Stimulated activated CD8-positive, alpha-beta memory T cell treated with anti-CD3 and anti-CD28 coated beads, Interleukin-4, amount 100 ng/mL, for 24 hours (primary cell): ENCODE data around the gene SPECC1L.

ENCODE experiments used
- DNase-seq: peaks from one replicate; pipeline ENCODE4 v3.0.0-alpha.2; 2020; ENCODE audit warnings: low read depth

SPECC1L gene

DNA sequence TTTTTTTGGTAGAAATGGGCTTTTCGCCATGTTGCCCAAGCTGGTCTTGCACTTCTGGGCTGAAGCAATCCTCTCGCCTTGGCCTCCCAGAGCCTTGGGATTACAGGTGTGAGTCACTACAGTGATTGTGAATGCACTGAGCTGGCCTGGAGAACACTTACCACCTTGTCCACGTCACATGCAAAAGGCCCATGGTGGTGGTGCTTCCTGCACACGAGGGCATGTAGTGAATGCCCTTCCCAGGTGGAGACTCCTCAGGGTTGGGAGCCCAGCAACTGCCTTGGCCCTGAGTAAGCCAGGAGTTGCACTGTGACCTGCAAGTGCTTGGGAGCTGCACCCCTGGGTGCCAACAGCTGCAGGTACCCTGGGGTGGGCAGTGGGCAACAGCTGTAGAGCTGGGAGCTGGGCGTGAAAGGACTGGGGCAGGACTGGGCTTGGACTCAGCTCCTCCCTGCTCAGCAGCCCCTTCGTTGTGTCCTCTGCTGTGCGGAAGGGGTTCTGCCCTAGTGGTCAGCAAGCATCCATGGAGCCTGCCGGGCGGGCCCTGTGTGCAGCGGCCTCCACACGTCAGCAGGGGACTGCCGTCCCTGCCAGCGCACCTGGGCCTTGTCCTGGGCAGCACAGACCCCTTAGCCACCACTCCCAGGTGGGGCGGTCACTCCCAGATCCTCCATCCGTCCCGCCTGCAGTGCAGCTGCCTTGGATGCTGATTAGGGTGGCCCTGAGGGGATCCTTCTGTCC is 147.4 kb downstream of the SPECC1L start:
- DNase-seq = no peak

DNA sequence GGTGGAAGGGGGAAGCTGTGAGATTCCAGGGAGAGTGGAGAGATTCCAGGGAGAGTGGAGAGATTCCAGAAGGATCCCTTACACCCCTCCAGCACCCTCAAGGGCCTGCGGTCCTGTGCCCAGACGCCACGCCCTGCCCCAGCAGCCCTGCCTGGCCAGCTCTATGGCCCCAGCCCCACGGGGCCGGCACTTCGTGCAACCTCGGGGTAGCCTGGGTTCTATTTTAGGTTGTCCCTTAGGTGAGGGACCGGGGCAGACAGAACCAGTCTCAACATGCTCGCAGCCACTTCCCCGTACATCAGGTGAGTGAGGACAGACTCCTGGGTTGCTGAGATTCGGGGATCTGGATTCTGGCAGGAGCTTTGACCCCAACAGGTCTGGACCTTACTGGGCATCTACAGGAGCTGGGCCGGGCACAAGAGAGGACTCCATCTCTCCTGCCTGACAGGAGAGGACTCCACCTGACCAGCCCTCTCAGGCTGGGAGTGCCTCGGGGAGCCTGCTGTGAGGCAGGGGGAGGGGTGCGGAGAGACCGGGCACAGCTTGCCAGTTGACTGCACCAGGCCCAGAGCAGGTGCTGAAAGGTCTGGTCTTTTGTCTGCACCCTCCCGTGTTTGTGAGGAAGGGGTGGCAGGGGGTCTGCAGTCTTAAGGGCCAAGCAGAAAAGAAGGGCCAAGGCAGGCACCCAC is 148.3 kb downstream of the SPECC1L start:
- DNase-seq = no peak

DNA sequence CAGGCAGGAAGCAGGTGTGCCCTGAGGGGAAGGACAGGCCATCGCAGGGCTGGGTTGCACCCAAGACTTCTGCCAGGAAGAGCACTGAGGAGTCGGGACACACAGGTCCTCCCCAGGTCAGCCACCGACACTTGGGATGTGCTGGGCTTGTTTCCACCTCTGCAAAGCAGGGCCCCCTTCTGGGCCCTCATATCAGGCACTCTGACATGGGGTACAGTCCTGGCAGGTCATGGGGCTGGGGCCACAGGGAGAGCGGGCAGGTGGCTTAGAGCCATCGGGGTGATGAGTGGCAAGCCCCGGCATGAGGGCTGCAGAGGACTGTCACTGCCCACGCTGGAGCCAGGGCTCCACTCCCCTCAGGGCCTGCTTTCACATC is 148.8 kb downstream of the SPECC1L start:
- DNase-seq = no peak

DNA sequence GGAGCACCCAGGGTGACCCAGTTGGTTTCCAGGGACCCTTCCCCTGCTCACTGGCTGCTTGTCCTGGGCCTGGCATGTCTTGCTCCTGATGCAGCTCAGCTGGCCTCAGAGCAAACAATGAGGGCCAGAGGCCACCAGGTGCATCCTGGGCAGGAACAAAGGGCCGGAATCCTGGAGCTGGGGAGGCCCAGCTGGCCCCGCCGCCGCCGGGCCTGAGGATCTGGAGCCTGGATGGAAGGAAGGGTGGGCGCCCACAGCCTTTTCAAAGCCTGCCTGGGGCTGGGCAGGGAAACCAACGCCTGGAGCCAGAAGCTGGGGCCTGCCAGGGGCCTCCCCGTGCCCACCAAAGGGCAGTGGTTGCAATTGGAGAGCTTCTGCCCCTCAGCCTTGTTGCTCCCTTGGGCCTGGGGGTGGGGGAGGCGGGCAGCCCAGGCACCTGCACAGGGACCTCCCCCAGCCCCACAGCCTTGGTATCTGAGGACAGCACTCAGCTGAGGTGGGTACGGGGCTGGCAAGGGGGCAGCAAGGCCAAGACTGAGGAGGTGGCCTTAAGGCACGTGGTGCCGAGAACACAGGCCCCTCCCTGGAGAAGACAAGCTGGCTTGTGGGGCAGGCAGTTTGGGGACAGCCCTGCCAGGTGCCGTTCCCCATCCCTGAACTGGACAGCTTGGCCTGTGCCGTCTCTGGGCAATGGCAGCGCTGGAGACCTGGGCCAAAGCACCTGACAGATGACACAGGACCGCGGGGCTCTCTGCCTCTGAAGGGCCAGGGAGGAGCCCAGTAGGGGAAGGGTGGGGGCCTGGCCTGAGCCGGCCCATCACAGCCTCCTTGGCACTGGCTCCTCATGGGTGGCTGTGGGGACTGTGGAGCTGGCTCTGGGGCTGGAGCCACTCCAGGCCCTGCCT is 149.7 kb downstream of the SPECC1L start:
- no peak for DNase-seq

DNA sequence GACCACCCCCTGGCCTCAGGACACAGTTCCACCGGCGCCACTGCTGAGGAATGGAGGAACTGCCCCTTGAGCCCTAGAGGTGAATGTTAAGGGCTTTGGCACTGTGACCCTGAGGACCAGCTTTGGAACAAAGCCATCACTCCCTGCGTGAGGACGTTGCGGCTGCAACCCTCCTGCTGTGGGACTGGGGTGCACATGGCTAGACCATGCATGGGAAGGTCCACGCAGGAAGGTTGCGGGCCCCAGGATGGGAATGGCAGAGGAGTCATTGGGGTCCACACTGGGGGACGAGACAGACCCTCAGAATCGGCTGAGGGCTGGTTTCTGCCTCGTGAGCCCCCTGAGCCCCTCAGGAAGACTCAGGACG is 150.3 kb downstream of the SPECC1L start:
- no peak for DNase-seq

DNA sequence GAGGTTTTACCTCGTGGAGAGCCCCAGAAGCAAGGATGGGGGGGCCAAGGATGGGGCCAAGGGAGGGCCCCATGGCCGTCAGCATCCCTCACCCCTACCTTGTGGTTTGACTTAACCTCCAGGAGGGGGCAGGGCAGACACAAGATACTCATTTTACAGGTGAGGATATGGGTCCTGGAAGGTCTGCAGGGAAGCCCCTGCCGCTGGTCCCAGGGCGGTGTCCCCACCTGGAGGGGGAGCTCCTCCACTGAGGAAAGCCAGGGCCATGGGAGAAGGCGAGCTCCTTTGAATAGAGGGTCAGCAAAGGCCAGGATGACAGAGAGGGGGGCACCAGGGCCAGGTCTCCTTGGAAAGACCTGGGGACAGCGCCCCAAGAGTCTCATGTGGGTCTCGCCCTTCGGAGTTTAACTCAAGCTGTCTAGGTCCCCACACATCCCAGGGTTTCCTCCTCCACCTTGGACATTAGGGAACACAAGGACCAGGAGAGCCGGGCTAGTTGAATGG is 150.8 kb downstream of the SPECC1L start:
- no peak for DNase-seq

DNA sequence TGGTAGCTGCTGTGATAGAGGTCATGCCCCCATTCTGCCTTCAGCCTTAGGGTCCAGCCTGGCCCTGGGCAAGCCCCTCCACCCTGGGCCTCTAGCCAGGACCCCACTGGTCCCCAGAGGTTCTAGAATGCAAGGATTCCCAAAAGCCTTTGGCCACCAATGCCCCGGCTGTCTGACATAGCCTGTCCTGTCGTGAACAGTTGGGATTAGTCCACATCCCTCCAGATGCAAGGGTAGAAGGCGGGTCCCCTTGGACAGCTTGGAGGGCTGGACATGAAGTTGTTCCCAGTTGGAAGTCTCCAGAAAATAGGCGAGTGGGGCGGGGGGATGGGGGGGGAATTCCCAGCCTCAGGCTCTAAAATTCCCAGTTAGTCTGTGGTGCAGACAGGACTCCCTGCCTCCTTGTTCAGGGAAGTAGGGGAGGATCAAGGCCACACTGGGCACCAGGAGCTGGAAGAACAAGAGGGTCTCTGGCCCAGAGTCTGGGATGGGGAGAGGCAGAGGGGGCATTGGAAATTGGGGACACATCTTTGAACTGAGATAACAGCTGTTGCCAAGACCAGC is 151.6 kb downstream of the SPECC1L start:
- no peak for DNase-seq

DNA sequence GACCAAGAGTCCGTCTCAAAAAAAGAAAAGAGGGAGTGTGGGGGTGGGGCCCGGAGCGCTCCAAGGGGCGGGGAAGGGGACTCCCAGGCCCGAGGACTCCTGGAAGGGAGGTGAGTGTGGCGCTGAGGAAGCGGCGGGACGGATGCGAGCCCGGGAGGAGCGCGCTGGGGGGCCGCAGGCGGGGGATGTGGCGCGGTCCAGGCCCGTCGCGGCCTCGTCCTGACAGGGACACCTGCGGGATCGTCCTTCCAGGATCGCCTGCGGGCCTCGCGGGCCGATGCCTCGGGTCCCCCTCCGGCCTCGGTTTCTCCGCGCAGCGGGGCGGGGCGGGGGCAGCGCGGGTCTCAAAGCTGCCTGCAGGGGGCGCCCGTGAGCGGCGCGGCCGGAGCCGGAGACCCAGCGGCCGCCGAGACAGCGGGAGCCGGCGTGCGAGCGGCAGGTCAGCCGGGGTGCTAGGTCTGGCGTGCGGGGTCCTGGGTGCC is 152.9 kb downstream of the SPECC1L start:
- peak; percentile 56 for DNase-seq

DNA sequence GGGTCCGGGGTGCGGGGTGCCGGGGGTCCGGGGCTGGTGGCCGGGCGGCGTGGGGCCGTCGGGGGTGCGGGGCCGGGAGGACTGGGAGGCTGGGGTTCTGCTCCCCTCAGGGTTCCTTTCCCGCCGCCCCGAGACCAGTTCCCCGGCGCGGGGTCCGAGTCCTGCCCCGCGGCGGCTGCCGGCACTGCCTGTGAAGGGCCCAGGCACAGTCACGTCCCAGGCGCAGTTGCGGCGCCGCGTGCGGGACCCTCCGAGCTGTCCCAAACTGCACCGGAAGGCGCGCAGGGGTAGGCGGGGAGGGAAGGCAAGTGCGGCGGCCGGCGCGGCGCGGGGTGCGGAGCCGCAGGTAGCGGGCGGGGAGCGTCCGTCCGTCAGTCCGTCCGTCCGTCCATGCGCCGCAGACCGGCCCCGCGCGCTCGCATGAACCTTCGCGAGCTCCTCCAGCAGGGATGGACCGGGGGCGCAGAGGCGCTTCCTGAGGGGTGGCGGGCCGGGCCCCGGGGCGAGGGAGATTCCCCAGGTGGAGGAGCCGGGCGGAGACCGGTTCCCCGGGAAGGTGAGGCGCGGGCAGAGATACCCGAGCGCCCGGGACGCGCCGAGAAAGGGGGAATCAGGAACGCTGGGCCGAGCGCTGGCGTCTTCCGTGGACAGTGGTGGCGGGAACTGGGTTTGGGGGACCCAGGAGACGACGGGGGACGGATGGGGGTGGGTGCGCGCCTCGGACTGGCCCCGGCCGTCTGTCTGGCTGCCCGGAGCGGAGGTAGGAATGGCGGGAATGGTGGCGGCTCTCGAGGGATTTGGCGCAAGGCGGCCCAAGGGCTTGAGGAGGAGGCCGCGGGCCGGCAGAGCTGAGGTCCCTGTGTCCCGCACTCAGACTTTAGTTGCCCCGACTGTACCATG is 153.6 kb downstream of the SPECC1L start:
- DNase-seq = no peak

DNA sequence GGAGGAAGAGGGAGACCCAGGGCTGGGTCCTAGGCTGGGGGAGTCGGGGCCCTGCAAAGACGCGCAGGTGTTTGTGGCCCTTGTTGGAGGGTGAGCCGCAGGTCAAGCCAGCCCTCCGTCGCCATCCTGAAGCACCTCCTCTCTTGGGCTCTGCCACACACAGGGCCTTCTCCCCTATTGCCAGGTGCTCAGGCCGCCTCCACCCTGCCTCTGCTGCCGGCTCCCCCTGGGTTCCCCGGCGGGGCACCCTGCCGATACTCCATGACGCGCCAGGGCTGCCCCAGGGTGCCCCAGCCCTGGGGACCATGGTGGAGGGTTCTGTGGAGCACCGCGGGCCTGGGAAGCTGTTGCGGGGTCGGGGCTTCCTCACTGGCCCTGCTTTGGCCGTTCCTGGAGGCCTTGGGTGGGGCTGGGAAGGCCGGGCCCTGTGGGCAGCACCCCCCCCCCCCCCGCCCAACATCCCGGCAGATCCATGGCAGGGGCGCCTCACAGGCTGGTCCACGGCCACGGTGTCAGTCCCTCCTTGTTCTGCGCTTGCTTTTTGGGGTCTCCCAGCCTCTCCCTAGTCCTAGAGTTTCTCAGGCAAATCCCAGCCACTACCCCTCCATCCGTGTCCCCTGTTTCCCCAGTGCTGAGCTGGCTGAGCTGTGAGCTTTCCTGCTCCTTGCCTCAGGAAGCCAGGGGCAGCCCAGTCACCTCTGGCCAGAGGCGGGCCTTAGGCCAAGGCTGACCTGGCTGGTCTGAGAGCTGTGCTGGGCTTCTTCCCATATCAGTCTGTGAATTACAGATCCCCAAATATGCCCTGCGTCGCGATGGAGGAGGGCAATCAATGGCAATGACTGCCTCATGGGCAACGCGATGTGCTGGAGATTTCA is 154.5 kb downstream of the SPECC1L start:
- DNase-seq = no peak

DNA sequence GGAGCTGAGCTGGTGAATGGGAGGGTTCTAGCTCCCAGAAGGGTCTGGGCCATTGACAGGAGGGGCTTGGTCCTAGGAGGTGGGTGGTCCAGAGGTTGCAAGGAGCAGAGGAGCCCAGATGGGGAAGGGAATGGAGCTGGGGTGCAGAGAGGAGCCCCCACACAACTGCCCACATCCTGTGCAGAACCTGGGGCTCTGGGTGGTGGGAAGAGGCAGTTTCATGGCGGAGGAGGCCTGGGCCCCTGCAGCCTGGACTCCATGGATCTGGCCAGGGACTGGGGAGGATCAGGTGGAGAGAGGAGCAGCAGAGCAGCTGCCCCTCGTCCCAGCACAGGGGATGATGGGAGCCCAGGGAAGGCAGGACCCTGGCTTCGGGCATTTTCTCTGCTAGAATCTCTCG is 155.8 kb downstream of the SPECC1L start:
- no peak for DNase-seq

DNA sequence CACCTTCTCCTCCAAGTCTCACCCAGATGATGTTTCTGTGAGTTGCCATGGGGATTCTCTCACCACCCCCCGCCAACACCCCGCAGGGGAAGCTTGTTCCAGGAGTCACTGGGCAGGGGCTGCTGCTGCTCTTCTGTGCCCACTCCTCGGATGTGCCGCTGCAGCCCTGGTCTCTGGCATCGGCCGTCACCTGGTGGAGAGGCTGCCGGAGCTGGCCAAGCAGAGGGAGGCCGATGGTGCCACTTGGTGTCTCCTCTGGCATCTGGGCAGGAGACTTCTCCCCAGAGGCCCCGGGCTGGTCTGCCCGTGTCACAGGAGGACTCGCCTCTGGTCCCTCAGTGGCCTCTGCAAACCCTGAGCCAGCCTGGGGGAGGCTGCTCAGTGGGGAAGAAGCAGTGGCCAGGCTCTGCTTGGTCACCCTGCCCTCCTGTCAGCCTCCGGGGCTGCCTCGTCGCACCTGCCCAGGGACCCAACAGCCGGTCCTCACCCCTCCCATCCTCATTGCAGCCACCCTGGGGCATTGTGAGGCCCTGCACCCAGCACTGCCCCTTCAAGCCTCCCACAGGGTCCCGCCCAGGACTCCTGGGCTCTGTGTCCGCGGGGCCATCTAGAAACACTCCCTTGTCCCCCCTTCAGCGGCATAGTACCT is 156.3 kb downstream of the SPECC1L start:
- no peak for DNase-seq

DNA sequence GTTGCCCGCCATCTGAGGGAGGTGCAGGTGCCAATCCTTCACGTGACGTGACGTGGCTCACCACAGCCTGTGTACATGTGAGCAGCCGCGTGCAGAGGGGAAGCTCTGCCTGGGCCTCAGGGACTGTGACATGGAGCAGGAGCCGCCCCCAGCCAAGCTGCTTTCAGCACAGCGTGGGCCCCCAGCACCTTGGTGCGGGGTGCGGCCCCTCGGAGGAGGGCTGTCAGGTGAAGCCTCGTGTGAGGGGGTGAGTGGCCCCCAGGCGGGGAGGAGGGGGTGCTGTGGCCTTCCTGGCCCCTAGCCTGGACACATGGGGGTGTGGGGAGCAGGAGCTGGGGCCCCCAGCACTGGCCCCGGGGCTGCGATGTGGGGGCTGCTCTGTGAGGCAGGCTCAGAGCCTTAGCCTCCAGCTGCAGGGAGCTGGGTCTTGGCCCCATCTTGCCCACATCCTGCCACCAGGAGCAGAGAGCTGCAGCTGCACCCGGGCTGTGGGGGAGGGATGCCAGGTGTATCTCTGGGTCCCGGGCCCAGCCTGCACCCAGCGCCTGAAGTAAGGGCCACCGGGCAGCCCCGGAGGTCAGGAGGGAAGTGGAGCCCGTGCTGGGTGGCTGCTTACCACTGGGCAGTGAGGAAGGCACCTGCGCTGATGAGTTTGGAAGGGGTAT is 157.0 kb downstream of the SPECC1L start, which contains the start of gene ADORA2A:
Gene ADORA2A (plus strand): TSS at position 100 of the 665 bp plus-strand sequence. CDS start 5,806 bp downstream, outside the sequence.
- DNase-seq = peak; percentile 75

DNA sequence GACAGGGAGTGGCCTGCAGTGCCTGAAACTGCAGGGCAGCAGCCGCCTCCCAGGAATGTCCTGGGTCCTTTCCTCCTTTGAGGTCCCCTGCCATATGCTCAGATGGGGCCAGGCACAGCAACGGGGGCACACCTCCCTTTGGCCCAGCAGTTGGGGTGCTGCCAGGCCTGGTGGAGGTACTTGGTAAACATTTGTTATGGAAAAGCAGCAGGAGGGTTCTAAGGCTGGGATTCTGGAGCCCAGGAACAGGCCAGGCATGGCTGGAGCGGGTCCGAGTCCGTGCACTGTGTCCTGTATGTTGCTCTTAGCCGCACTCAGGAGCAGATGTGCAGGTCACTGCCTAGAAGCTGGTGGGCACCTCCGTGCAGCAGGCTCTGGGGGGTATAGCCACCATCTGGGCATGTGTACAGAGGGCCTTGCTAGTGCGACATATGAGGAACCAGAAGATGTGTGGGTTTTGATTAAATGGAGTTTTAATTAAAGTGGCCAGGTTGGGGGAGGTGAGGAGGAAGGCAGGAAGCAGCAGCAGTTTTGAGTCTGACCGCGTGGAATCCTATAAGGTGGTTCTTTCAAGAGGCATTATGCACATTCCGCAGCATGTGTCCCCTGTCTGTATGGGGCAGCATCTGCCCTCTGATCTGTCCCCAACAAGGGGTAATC is 158.2 kb downstream of the SPECC1L start:
- DNase-seq = no peak

DNA sequence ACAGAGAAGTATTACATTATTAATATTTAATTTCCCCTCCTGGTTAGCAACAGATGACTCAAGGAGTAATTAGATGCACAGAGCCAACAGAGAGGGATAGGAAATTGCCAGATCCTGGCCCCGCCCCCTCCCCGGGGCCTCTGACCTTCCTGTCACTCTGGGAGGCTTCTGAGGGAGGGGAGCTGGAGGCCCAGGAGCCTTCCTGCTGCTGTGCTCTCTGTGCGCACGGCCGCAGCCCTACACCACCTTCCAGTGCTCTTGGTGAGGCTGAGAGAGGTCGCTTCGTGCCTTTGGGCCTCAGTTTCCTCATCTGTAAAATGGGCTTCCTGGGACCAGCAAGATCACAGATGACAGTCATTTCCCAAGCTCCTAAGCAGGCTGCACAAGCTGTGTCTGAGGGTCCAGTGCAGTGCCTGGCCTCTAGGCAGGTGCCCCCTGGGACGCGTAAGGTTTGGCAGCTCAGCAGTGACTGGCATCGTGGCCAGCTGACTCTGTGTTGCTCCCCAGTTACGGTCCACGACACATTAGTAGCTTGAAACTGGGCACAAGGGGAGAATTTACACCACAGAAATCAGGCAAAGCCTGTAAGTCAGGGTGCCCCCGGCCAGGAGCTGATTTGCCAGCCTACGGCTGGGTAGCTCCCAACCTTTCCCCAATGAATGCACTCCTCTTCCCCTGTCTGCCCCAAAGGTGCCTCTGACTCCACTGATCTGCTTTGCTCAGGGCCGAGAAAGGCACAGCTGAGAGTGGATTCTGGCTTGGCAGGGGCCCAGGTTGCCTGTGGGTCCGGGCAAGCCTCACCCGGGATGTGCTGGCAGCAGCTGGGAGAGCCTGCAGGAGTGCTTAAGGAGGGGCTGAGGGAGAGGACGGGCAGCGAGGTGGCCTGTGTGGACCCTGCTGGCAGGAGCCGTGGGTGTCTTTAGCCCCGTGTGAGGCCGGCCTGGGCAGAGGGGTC is 159.1 kb downstream of the SPECC1L start:
- peak; percentile 60 for DNase-seq

DNA sequence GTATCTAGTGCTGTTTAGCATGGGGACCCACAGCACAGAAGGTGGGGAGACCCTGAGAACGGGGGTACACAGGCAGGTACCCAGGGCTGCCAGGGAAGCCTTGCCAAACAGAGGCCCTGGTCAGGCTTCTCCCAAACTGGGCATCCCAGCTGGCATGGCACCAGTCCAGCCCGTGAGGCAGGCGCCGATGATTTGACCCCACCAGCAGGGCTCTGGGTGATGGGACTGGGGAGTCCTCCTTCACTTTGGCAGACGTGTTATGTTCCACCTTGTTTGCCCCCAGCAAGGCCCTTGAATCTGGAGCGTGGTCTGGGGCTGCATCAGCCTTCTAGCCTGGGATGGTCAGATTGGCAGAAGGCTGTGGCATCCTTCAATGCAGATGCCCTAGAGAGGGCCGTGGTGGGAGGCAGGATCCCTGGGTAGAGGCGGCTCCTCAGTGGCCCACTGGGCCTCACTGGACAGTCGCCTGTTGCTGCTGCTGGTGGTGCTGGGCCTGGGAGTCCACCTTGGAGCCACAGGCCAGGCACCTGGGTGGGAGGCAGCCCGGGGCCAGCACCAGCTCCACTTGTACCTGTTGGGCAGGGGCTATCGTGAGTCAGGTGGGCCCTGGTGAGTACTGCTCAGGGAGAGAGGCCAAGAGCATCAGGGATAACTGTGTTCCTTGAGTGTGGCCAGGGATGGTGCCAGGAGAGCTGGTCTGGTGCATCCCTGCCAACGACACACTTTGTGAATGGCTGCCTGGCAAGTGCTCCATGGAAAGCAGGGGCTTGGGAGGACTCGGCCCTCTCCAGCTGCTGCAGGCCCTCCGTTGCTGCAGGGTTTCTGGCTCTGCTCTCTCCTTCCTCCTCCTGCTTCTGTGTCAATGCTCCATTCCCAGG is 160.0 kb downstream of the SPECC1L start:
- no peak for DNase-seq
